Measurements from ENCODE around the gene OR10V1.

Gene OR10V1

GRCh38 chr11:59668950-59669610 is 44.6 kb downstream of the OR10V1 start, which contains the start of gene PATL1:
Gene PATL1, minus strand, starts transcription at chr11:59669037. Its CDS starts 142 bp downstream, at chr11:59668895.
- in situ Hi-C loops (cut with MboI; ENCODE audit: low sequenced_read_pairs), result no loop called here

- in situ Hi-C loops (cut with MboI; ENCODE audit: low sequenced_read_pairs), result no loop called here
Measured at GRCh38 chr11:59668188-59668949, 45.3 kb downstream of the OR10V1 start.

- in situ Hi-C loops (cut with MboI; ENCODE audit: low sequenced_read_pairs), result no loop called here
Measured at GRCh38 chr11:59667812-59668187, 45.8 kb downstream of the OR10V1 start.

GRCh38 chr11:59666969-59667368 is 46.7 kb downstream of the OR10V1 start:
- in situ Hi-C loops (cut with MboI; ENCODE audit: low sequenced_read_pairs), result no loop called here
